ENCODE data around the gene OXER1.

DNA sequence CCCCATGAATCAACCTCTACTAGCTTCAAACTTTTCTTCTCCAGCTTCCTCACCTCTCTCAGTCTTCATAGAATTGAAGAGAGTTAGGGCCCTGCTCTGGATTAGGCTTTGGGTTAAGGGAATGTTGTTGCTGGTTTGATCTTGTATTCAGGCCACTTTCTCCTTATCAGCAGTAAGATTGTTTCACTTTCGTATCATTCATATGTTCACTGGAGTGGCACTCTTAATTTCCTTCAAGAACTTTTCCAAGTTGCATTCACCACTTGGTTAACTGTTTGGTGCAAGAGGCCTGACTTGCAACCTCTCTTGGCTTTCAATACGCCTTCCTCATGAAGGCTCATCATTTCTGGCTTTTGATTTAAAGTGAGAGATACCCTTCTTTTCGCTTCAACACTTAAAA, 22.8 kb downstream of the OXER1 start:
- TF ChIP-seq GATA2 (IDR thresholded peaks at IDR 0.05; ENCODE audit: low read depth, low read length) (no peak), GATA3 (IDR thresholded peaks at IDR 0.05; ENCODE audit: low read depth, low read length) (no peak)
